ENCODE measurements around the gene CCDC88C.

Gene CCDC88C

DNA sequence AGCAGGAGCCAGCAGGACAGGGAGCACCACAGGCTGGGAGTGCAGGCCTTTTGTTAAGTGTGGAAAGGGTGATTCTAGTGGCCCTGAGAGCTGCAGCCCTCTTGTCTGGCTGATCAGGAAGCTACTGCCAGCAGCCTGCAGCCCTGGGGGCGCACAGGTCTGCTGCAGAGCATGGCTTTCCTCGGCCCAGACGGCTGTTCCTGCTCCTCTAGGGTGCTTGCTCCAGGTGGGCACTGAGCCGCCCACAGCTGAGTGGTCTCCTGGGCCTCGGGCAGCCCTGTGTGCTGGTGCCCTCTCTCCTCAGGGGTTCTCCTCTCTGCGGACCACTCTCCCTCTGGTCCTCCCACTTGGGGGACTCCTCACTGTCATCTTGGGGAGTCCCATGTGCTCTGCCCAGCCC is 18.9 kb downstream of the CCDC88C start:
- Mint-ChIP-seq H3K27ac (peak overlapping the region; percentile 93), H3K36me3 (ENCODE audit: low read depth) (peaks cover 47% of the 10 kb centered on the region), H3K27me3 (ENCODE audit: low read depth) (no peaks in the 10 kb centered on the region), H3K4me3 (peak overlapping the region; percentile 99), H3K9me3 (no peaks in the 10 kb centered on the region), H3K4me1 (ENCODE audit: low read depth) (peaks cover 75% of the 10 kb centered on the region)
- DNase-seq (ENCODE audit: low spot score): no peak

DNA sequence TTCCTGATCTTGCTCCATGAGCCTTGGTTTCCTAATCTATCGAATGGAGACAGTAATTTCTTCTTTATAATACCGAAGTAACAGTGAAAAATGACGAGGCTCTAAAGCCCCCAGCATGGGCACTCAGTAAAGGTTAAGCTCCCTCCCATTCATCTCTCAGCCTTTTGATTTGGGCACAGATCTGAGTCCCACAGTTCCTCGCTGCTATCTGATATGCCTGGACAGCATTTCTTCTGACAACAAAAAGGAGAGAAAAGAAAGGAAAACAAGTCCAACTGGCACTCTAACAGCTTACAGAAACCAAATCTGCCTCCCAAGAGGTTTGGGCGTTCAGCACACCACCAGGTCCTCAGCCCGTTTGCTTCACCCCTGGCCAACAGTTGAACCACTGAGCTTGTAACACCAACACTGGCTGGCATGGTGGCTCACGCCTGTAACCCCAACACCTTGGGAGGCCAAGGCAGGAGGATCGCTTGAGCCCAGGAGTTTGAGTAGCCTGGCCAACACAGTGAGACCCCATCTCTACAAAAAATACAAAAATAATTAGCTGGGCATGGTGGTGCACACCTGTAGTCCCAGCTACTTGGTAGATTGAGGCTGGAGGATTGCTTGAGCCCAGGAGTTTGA is 19.5 kb downstream of the CCDC88C start:
- DNase-seq (ENCODE audit: low spot score): no peak
- peak overlapping the region; percentile 76 for H3K4me3 Mint-ChIP-seq
- no peaks in the 10 kb centered on the region for H3K27me3 Mint-ChIP-seq (ENCODE audit: low read depth)
- peaks cover 44% of the 10 kb centered on the region for H3K36me3 Mint-ChIP-seq (ENCODE audit: low read depth)
- peaks cover 77% of the 10 kb centered on the region for H3K4me1 Mint-ChIP-seq (ENCODE audit: low read depth)
- no peaks in the 10 kb centered on the region for H3K9me3 Mint-ChIP-seq
- peak overlapping the region; percentile 82 for H3K27ac Mint-ChIP-seq

DNA sequence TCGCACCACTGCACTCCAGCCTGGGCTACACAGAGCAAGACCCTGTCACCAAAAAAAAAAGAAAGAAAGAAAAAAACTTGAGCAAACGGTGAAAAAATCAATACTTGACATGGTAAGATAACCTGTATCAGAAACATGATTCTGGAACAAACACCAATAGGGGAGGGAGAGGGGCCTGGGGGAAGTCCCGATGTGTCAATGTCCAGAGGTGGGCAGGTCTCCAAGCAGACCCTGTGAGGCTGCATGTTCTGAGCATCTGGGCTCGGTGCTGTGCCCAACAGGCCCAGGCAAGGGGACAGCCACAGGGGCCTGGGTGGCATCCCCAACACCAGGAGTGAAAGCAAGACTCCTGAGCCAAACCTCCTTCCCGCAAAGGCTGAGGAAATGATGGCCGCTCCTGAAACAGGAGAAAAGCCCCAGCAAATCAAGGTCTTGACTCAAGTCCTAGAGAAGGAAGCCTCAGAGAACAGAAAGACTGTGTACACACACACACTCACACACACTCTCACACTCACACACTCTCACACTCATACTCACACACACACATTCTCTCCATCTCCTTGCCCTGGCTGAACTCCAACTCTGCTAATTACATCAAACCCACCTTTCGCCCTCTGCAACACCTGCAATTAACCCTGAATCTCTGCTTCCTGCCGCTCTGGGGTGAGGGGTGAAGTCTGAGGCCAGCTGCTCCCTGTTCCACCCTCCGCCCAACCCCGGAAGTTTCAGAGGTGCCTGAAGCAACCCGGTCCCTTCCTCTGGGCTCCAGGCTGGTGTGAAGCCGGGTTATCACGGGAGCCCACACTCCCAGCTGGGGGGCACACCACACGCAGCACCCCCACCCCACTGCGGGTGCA is 20.4 kb downstream of the CCDC88C start:
- H3K36me3 Mint-ChIP-seq (ENCODE audit: low read depth): peaks cover 38% of the 10 kb centered on the region
- peak overlapping the region; percentile 76 for H3K4me3 Mint-ChIP-seq
- H3K9me3 Mint-ChIP-seq: no peaks in the 10 kb centered on the region
- H3K27ac Mint-ChIP-seq: peak overlapping the region; percentile 82
- H3K4me1 Mint-ChIP-seq (ENCODE audit: low read depth): peaks cover 74% of the 10 kb centered on the region
- H3K27me3 Mint-ChIP-seq (ENCODE audit: low read depth): no peaks in the 10 kb centered on the region
- peak; percentile 57 for DNase-seq (ENCODE audit: low spot score)

DNA sequence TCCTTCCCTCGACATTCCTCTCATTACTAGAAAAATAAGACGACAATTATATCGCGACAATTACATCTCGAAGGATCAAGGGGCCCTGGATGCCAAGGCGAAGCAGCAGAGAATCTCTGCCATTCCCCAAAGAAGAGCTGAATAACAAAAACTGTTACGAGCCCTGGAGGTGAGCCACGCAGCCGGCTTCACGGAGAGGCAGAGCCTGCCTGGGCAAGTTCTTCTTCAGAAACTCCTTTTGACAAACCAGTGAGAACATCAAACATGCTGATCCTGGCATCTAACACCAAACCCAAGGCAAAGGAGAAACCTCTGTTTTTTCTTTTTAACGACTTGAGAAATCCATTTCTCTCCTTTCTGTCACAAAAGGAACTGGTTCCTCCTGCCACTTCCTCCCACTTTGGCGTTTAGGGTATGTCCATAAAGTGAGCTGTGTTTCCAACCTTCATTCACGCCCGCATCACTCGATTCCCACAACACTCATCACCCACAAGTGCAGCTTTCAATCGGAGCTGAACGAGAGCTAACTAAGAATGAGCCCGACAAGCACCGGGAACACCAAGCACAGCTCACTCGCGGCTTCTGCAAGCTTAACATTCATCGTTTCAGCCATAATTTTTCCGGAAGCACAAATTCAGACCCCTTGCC is 21.5 kb downstream of the CCDC88C start:
- peak overlapping the region; percentile 54 for H3K4me3 Mint-ChIP-seq
- DNase-seq (ENCODE audit: low spot score): no peak
- H3K27me3 Mint-ChIP-seq (ENCODE audit: low read depth): no peaks in the 10 kb centered on the region
- H3K27ac Mint-ChIP-seq: no peak overlapping the region
- H3K4me1 Mint-ChIP-seq (ENCODE audit: low read depth): peaks cover 77% of the 10 kb centered on the region
- H3K9me3 Mint-ChIP-seq: no peaks in the 10 kb centered on the region
- peaks cover 38% of the 10 kb centered on the region for H3K36me3 Mint-ChIP-seq (ENCODE audit: low read depth)

DNA sequence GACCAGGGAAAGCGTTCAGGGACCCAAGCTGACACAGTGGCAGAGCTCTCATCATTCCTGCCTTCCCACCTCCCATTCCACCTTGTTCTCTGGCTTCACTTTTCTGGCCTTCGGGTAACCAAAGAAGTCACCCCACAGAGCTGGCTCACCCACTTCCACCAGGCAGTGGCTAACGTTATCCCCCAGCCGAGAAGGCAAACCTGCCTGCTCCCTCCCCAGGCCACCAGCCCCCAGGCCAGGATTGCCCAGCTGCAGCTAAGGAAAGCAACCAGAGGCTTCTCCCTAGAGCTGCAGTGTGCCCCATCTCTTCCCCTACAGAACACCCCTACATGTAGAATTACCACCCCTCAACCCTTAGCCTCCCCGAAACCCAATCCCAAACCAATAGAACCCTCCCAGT is 22.2 kb downstream of the CCDC88C start:
- H3K4me3 Mint-ChIP-seq: peak overlapping the region; percentile 54
- no peak overlapping the region for H3K27ac Mint-ChIP-seq
- DNase-seq (ENCODE audit: low spot score): no peak
- H3K36me3 Mint-ChIP-seq (ENCODE audit: low read depth): peaks cover 37% of the 10 kb centered on the region
- no peaks in the 10 kb centered on the region for H3K27me3 Mint-ChIP-seq (ENCODE audit: low read depth)
- no peaks in the 10 kb centered on the region for H3K9me3 Mint-ChIP-seq
- H3K4me1 Mint-ChIP-seq (ENCODE audit: low read depth): peaks cover 79% of the 10 kb centered on the region

DNA sequence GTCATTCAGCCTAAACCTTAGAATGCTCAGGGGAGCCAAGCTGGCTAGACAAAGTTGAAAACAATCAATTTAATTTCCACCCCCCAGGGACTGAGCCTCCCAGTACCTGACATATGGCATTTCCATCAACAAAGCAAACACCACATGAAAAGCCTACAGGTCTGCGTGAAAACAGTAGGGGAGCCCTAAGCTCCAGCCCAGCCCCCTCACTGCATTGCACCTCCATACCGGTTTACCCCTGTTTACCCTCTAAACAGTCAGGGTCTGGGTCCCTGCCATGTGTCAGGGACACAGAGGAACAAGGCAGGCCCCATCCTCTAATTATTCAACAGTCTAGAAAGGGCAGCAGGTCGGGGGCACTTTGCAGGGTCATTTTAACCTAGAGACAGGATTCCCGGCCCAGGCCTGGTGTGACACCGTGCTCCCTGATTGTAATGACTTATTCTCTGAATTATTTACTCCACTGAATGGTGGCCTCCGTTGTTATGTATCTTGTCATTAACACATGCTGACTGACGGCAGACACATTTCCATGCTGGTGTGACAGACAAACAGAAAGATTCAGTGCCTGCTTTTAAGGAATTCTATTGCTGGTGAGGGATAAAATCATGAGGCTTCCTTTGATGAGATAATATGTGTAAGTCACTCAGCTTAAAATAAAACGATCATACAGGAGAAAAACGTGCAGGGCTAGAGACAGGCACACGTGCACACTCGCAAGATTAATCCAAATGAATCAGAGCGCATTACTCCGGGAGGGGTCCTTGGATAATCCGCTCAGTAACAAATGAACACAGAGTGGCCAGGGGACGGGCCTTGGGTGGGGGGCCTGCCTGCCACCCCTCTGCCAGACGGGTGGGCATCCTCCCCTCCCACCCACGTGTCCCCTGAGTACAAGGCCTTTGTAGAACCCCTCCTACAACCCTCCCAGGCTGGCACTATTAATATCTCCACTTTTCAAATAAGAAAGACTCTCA is 23.2 kb downstream of the CCDC88C start:
- no peaks in the 10 kb centered on the region for H3K9me3 Mint-ChIP-seq
- H3K27me3 Mint-ChIP-seq (ENCODE audit: low read depth): no peaks in the 10 kb centered on the region
- H3K4me3 Mint-ChIP-seq: no peak overlapping the region
- peaks cover 74% of the 10 kb centered on the region for H3K4me1 Mint-ChIP-seq (ENCODE audit: low read depth)
- no peak overlapping the region for H3K27ac Mint-ChIP-seq
- peaks cover 42% of the 10 kb centered on the region for H3K36me3 Mint-ChIP-seq (ENCODE audit: low read depth)
- DNase-seq (ENCODE audit: low spot score): no peak

DNA sequence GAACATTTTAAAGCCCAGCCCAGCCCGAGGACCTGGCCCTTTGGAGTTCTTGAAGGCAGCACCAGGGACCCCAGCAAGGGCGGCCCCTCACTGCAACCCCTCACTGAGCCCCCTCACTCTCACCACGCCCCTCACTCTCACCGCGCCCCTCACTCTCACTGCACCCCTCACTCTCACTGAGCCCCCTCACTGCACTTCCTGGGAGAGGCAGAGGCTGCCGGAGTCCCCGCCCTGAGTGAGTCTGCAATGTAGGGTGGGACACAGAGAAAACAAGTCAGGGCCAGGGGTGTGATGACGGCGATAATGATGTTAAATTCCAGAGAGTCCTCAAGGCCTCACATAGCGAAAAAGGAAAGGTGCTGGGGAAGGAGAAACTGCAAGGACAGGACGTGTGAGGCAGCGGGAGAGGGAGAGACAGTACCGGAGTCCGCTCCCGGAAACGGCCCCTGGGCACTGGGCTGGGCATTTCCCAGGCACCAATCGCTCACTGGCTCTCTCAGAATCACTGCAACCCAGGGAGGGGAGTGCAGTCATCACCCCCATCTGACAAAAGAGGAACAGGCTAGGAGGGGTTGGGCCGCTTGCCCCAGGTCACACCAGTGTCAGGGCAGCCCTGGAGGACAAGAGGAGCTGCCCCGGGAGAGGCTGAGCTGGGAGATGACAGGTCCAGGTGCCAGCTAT is 24.9 kb downstream of the CCDC88C start:
- DNase-seq (ENCODE audit: low spot score): no peak
- H3K27me3 Mint-ChIP-seq (ENCODE audit: low read depth): no peaks in the 10 kb centered on the region
- no peak overlapping the region for H3K27ac Mint-ChIP-seq
- no peaks in the 10 kb centered on the region for H3K9me3 Mint-ChIP-seq
- peaks cover 77% of the 10 kb centered on the region for H3K4me1 Mint-ChIP-seq (ENCODE audit: low read depth)
- peaks cover 42% of the 10 kb centered on the region for H3K36me3 Mint-ChIP-seq (ENCODE audit: low read depth)
- H3K4me3 Mint-ChIP-seq: no peak overlapping the region

DNA sequence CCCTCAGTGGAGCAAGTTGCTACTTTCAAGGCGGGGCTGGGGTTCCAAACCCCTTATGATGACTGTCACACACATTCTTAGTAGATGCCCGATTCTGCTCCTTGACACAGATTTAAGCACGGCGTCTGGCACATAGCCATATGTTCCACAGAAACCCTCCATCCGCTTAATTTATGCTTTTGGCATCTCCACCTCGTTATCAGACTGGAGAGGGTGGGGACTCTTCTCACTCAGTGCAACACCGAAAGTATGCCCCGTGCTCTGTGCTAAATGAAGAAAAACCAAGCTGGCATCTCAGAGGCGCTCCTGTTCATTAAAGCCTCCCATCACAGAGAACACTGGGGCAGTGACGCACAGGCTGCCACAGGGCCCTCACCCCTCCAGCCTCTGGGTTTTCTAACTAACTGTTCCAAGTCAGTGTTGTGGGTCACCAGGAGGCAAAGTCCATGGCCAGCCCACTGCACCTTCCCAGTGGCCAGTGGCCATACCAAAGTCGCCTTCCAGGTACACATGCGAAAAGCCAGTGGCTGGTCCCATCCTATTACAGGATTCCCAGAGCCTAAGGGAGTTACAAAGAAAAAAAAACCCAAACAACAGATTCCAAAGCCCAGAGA is 27.3 kb downstream of the CCDC88C start:
- Mint-ChIP-seq H3K36me3 (ENCODE audit: low read depth) (peaks cover 30% of the 10 kb centered on the region), H3K9me3 (no peaks in the 10 kb centered on the region), H3K4me3 (peak overlapping the region; percentile 27), H3K27ac (peak overlapping the region; percentile 58), H3K4me1 (ENCODE audit: low read depth) (peaks cover 66% of the 10 kb centered on the region), H3K27me3 (ENCODE audit: low read depth) (no peaks in the 10 kb centered on the region)
- no peak for DNase-seq (ENCODE audit: low spot score)

DNA sequence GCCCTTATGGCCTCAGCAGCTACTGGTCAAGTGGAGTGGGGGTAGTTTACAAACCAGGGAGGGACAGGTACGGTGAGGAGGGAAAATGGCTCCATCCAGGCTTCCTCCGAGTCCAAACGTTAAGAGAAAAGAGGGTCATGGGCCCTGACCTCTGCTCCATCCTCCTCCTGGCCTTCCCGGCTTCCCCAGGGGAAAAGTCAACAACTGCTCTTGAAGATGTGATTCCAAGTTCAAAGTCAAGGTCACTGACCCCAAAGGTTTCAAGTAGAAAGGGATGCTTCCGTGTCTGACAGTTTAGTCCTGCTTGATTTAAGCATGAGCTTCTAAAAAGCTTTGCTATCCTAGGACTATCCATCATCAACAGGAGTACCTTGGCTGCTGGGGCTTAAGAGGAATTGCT is 28.5 kb downstream of the CCDC88C start:
- H3K9me3 Mint-ChIP-seq: no peaks in the 10 kb centered on the region
- H3K27ac Mint-ChIP-seq: peak overlapping the region; percentile 57
- peaks cover 30% of the 10 kb centered on the region for H3K36me3 Mint-ChIP-seq (ENCODE audit: low read depth)
- H3K27me3 Mint-ChIP-seq (ENCODE audit: low read depth): no peaks in the 10 kb centered on the region
- DNase-seq (ENCODE audit: low spot score): no peak
- peaks cover 68% of the 10 kb centered on the region for H3K4me1 Mint-ChIP-seq (ENCODE audit: low read depth)
- peak overlapping the region; percentile 36 for H3K4me3 Mint-ChIP-seq

DNA sequence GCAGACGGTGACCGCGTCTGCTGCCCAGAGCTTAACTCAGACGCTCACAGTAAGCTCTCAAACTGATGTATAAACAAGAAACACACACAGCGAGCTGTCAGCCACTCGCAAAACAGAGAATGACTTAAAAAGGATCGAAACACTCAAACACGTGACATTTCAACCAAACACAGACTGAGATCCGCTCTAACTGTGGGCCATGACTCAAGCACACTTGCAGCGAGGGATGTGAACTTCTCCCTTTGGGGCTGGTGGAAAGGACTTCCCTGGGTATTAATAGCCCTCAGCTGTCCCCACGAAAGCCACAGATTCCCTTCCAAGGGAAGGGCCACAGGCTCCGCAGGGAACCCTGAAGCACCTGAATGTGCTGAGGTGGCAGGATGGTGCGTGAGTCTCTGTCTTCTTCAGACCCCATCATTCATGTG is 29.1 kb downstream of the CCDC88C start:
- DNase-seq (ENCODE audit: low spot score): peak; percentile 49
- H3K36me3 Mint-ChIP-seq (ENCODE audit: low read depth): peaks cover 31% of the 10 kb centered on the region
- H3K4me1 Mint-ChIP-seq (ENCODE audit: low read depth): peaks cover 68% of the 10 kb centered on the region
- no peaks in the 10 kb centered on the region for H3K9me3 Mint-ChIP-seq
- no peaks in the 10 kb centered on the region for H3K27me3 Mint-ChIP-seq (ENCODE audit: low read depth)
- H3K27ac Mint-ChIP-seq: peak overlapping the region; percentile 57
- H3K4me3 Mint-ChIP-seq: peak overlapping the region; percentile 36

DNA sequence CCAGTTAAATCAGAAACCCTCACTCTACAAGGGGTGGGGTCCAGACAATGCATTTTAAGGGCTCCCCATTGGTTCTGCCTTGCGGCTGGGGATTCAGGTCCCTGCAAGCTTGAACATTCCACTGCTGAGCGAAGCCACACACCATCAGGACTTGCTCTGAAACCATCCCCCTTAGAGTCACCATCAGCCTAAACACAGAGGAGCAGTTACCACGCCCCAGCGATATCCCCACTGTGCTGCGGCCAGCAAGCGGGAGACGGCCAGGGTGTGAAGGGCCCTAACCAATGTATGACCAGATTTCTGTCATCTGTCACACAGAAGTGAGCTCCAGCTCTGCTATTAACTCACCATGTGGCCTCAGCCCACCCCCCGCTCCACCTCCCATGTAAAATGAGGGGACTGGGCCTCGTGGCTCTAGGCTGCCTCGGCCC is 29.7 kb downstream of the CCDC88C start:
- peak overlapping the region; percentile 55 for H3K27ac Mint-ChIP-seq
- H3K4me3 Mint-ChIP-seq: peak overlapping the region; percentile 36
- H3K36me3 Mint-ChIP-seq (ENCODE audit: low read depth): peaks cover 31% of the 10 kb centered on the region
- H3K27me3 Mint-ChIP-seq (ENCODE audit: low read depth): no peaks in the 10 kb centered on the region
- H3K4me1 Mint-ChIP-seq (ENCODE audit: low read depth): peaks cover 70% of the 10 kb centered on the region
- DNase-seq (ENCODE audit: low spot score): no peak
- no peaks in the 10 kb centered on the region for H3K9me3 Mint-ChIP-seq

DNA sequence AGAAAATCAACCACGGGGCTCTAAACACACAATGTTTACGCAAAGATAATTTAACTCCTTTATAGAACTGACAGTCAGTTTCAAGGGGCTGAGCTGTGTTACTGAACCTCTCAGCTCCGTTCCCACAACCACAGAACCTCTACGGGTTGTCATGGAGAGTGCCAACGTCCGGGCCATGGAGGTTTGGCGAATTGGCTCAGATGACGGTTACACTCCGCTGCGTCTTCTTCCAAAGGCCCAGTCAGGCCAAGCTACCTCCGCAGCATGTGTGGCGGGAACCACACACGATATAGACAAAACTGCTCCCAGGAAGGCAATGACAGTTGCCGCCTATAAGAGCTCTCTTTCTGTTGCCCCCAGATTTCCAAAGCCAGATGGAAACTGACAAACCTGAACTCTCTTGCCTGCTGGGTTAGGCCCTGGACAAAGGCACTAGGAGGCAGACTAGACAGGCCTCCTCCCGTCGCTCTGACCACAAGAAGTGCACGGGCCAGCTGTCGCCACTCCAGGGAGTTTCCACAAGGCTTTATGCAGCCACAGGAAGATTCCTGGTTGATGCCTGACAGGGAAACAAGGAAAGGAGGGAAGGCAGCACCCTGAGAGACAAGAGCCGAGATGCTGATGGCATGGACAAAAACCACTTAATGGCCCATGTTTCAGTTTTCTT is 30.3 kb downstream of the CCDC88C start:
- Mint-ChIP-seq H3K9me3 (no peaks in the 10 kb centered on the region), H3K4me1 (ENCODE audit: low read depth) (peaks cover 72% of the 10 kb centered on the region), H3K27ac (no peak overlapping the region), H3K4me3 (no peak overlapping the region), H3K27me3 (ENCODE audit: low read depth) (no peaks in the 10 kb centered on the region), H3K36me3 (ENCODE audit: low read depth) (peaks cover 31% of the 10 kb centered on the region)
- DNase-seq (ENCODE audit: low spot score): no peak

Measured in T-helper 2 cell treated with Interferon-gamma antibody and Interleukin-4, amounts not matched to agents 5 μg/mL and 100 μg/mL, for 36 hours (primary cell).